ENCODE data around the gene ZNF664. TPM values are rescaled to one million over a fixed set of nuclear protein-coding genes. Genes with fewer than 3 reads are reported as not detected.

The ZNF664 gene
- total and polyA plus RNA-seq, 10 of the 15 experiments (the other 5 are each of a cell fraction or from before 2014, with no cell fraction given) = 1.8 to 65.6 (median 30.8) TPM

DNA sequence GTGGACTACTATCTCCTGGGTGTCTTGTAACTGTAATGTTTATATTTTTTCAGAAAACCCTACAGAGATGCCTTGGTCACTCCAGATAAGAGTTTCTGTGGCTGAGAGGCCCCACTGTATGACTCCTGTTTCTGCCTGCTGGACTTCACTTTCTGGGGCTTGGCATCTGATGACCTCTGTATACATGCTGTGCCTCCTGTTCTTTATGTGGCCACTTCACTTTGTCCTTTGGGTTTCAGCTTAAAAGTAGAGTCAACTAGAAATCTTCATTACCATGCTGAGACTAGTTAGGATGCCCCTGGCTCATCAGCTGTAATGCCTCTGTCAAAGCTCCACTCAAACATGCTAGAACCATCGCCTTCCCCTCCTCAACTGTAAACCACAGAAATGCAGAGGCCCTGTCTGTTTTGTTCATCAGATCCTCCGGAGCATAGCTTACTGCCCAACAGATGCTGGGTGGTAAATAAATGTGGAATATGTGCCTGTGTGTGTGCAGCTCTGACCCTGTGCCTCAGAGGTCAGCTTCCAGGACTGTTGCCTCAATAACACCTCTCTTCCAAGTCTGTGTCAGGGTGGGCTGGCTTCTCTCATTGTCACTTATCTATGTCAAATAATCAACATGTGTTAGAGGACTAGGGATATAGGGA, 25.5 kb downstream of the ZNF664 start:
- H3K9me3 ChIP-seq (replicated peaks; ENCODE audit: control insufficient read depth, insufficient read depth, low read length) = no peaks in the 10 kb centered on the region
- no peaks in the 10 kb centered on the region for H3K27me3 ChIP-seq (replicated peaks in 1 of 2; ENCODE audit: control insufficient read depth in 2 of 2, insufficient read depth in 2 of 2, low read length in 1 of 2)
- FAIRE-seq = no peak
- H3K4me2 ChIP-seq (ENCODE audit: control insufficient read depth, insufficient read depth) = no peak overlapping the region
- no peak for ATAC-seq
- BruUV-seq (replicated peaks) = no TSS peak
- DNase-seq (ENCODE audit: low read depth, low spot score) = no peak
- H3K4me3 ChIP-seq = no peak overlapping the region
- ChIA-PET SMC1A (ENCODE audit: uncharacterized antibody, unreplicated experiment) (interaction anchor here (0.7 kb wide), 1 partner anchor 10 kb away, joined by 6 read pairs; no protein-coding TSS in a partner anchor), POLR2A (no interaction called here), RAD21 (ENCODE audit: unreplicated experiment) (no interaction called here), CTCF (interaction anchor here (0.9 to 4.5 kb wide), 3 partner anchors 11 to 14 kb away, joined by 3 to 18 read pairs (median 3); no protein-coding TSS in a partner anchor)
- H2AFZ ChIP-seq (ENCODE audit: control insufficient read depth, low read depth, low read length) = no peak overlapping the region
- TF ChIP-seq EP300 (IDR thresholded peaks at IDR 0.05; ENCODE audit: borderline replicate concordance in 1 of 2, control insufficient read depth in 1 of 2, low read depth in 2 of 2, low read length in 2 of 2) = no peak
- TF ChIP-seq KDM1A (IDR thresholded peaks at IDR 0.05; ENCODE audit: borderline replicate concordance) = no peak
- no peak for TF ChIP-seq CHD2 (IDR thresholded peaks at IDR 0.05; ENCODE audit: borderline replicate concordance, low read depth, low read length)
- no peaks in the 10 kb centered on the region for H3K79me2 ChIP-seq (ENCODE audit: control insufficient read depth, insufficient read depth, low read length)
- intact Hi-C loops (cut with micrococcal nuclease; ENCODE audit: unreplicated experiment) = no loop called here
- H3K36me3 ChIP-seq (ENCODE audit: control insufficient read depth in 2 of 2, insufficient read depth in 2 of 2, low read length in 1 of 2) = peaks cover 4 to 6% of the 10 kb centered on the region in 2 experiments
- H4K20me1 ChIP-seq (ENCODE audit: control insufficient read depth, insufficient read depth) = no peaks in the 10 kb centered on the region; the same call in 1 of the 2 replicates
- in situ Hi-C loops (cut with MboI) = no loop called here
- no peak overlapping the region for H3K27ac ChIP-seq (ENCODE audit: control insufficient read depth, insufficient read depth)
- no peak overlapping the region for H3K9ac ChIP-seq (ENCODE audit: control insufficient read depth, insufficient read depth, low read length)
- H3K4me1 ChIP-seq (ENCODE audit: control insufficient read depth, insufficient read depth, low read length) = no peaks in the 10 kb centered on the region
- WGBS (ENCODE audit: insufficient coverage, insufficient replicate concordance, low lambda C conversion rate, missing lambda C conversion rate) = 96% methylated on average over 2 of the region's 2 CpGs

DNA sequence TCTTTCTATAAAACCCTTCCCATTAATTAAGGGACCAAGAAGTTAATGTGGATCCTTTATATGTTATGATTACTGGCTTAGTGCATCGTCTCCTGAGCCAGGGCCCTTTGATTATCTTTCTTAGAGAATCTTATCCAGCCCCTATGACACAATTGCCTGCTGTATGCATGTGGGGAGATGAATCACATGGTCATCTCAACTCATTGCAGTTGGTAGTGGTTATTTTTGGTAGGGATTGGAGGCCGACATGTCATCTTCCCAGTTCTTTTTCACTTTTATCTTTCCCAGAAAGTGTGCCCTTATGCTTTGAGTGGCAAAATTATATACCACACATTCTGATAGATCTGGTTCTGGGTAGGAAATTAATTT, 26.0 kb downstream of the ZNF664 start:
- no TSS peak for BruUV-seq (replicated peaks)
- in situ Hi-C loops (cut with MboI) = no loop called here
- Histone ChIP-seq H3K36me3 (ENCODE audit: control insufficient read depth in 2 of 2, insufficient read depth in 2 of 2, low read length in 1 of 2) (peaks cover 3 to 4% of the 10 kb centered on the region in 2 experiments), H4K20me1 (ENCODE audit: control insufficient read depth, insufficient read depth) (no peaks in the 10 kb centered on the region; the same call in 1 of the 2 replicates), H3K9ac (ENCODE audit: control insufficient read depth, insufficient read depth, low read length) (no peak overlapping the region), H2AFZ (ENCODE audit: control insufficient read depth, low read depth, low read length) (no peak overlapping the region), H3K79me2 (ENCODE audit: control insufficient read depth, insufficient read depth, low read length) (no peaks in the 10 kb centered on the region), H3K4me3 (no peak overlapping the region), H3K9me3 (replicated peaks; ENCODE audit: control insufficient read depth, insufficient read depth, low read length) (no peaks in the 10 kb centered on the region), H3K27ac (ENCODE audit: control insufficient read depth, insufficient read depth) (no peak overlapping the region), H3K27me3 (replicated peaks in 1 of 2; ENCODE audit: control insufficient read depth in 2 of 2, insufficient read depth in 2 of 2, low read length in 1 of 2) (no peaks in the 10 kb centered on the region), H3K4me1 (ENCODE audit: control insufficient read depth, insufficient read depth, low read length) (no peaks in the 10 kb centered on the region), H3K4me2 (ENCODE audit: control insufficient read depth, insufficient read depth) (no peak overlapping the region)
- no peak for DNase-seq (ENCODE audit: low read depth, low spot score)
- no peak for ATAC-seq
- POLR2A ChIA-PET = no interaction called here
- SMC1A ChIA-PET (ENCODE audit: uncharacterized antibody, unreplicated experiment) = interaction anchor here (0.7 kb wide), 1 partner anchor 11 kb away, joined by 6 read pairs; no protein-coding TSS in a partner anchor
- CTCF ChIA-PET = interaction anchor here (0.9 to 4.5 kb wide), 3 partner anchors 10 to 15 kb away, joined by 3 to 18 read pairs (median 3); no protein-coding TSS in a partner anchor
- RAD21 ChIA-PET (ENCODE audit: unreplicated experiment) = no interaction called here
- intact Hi-C loops (cut with micrococcal nuclease; ENCODE audit: unreplicated experiment) = no loop called here
- 98% methylated on average over 2 of the region's 2 CpGs for WGBS (ENCODE audit: insufficient coverage, insufficient replicate concordance, low lambda C conversion rate, missing lambda C conversion rate)
- FAIRE-seq = no peak
- no peak for TF ChIP-seq POLR2AphosphoS2 (IDR thresholded peaks at IDR 0.05; ENCODE audit: low read depth, low read length)
- TF ChIP-seq, protein P1, sequence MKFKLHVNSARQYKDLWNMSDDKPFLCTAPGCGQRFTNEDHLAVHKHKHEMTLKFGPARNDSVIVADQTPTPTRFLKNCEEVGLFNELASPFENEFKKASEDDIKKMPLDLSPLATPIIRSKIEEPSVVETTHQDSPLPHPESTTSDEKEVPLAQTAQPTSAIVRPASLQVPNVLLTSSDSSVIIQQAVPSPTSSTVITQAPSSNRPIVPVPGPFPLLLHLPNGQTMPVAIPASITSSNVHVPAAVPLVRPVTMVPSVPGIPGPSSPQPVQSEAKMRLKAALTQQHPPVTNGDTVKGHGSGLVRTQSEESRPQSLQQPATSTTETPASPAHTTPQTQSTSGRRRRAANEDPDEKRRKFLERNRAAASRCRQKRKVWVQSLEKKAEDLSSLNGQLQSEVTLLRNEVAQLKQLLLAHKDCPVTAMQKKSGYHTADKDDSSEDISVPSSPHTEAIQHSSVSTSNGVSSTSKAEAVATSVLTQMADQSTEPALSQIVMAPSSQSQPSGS (IDR thresholded peaks at IDR 0.05; ENCODE audit: low read length) = no peak
- no peak for TF ChIP-seq BHLHE40 (IDR thresholded peaks at IDR 0.05; ENCODE audit: borderline replicate concordance in 1 of 2, low read depth in 2 of 2, low read length in 1 of 2)
- TF ChIP-seq, protein P2, sequence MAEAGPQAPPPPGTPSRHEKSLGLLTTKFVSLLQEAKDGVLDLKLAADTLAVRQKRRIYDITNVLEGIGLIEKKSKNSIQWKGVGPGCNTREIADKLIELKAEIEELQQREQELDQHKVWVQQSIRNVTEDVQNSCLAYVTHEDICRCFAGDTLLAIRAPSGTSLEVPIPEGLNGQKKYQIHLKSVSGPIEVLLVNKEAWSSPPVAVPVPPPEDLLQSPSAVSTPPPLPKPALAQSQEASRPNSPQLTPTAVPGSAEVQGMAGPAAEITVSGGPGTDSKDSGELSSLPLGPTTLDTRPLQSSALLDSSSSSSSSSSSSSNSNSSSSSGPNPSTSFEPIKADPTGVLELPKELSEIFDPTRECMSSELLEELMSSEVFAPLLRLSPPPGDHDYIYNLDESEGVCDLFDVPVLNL (IDR thresholded peaks at IDR 0.05; ENCODE audit: low read depth, low read length) = no peak
- no peak for TF ChIP-seq FOXM1 (IDR thresholded peaks at IDR 0.05; ENCODE audit: low read depth, low read length)
- TF ChIP-seq FOXK2 (IDR thresholded peaks at IDR 0.05) = no peak
- no peak for TF ChIP-seq NFXL1 (IDR thresholded peaks at IDR 0.05; ENCODE audit: borderline replicate concordance)
- no peak for TF ChIP-seq MXI1 (IDR thresholded peaks at IDR 0.05; ENCODE audit: low read depth, low read length)
- no peak for TF ChIP-seq KDM1A (IDR thresholded peaks at IDR 0.05; ENCODE audit: borderline replicate concordance)
- TF ChIP-seq, protein P3, sequence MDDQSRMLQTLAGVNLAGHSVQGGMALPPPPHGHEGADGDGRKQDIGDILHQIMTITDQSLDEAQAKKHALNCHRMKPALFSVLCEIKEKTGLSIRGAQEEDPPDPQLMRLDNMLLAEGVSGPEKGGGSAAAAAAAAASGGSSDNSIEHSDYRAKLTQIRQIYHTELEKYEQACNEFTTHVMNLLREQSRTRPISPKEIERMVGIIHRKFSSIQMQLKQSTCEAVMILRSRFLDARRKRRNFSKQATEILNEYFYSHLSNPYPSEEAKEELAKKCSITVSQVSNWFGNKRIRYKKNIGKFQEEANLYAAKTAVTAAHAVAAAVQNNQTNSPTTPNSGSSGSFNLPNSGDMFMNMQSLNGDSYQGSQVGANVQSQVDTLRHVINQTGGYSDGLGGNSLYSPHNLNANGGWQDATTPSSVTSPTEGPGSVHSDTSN (IDR thresholded peaks at IDR 0.05; ENCODE audit: insufficient replicate concordance, low read depth, low read length) = no peak

All from GM12878 (cell line).